ENCODE results near the gene HADHA.
A peak's percentile ranks its signal among the peaks of the same experiment; 100 is the strongest.

Gene HADHA

DNA sequence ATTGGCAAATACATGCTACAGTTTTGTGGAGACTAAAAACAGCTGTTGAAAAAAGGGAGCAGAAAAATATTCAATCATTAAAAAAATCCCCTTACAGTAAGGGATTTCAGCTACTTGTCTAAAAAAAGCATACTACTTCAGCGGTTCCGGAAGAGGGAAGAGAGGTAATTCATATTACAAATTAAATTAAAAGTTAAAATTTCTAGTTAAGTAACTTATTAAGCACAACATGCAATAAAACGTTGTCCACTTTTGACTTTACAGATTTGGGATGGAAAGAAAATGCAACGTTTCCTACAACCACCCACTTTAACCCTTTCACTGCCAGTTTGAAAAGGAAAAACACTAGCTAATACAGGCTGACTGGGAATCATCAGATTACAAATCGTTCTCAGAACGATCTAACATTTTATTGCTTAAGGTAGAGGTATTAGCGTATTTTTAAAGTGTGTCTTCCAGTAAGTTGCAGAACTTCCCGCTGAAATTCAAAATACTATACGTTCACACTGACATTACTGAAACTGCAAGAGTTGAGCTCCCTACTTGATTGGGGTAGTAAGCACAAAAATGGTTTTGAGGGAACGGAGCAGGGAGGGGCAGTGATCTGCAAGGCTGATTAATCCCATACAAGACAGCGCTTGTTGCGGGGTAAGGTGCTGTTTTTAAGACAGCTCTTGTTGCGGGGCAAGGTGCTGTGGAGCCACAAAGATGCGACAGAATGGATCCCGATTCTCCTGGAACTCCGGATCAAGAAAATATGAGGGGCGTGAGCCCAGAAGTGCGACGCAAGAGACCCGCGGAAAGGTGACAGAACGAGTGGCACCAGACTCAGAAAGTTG is 743 bp downstream of the HADHA start:
- DNase-seq, result peak; percentile 23

GRCh38 chr2:26241928-26242436 is 2.5 kb downstream of the HADHA start:
- DNase-seq, result no peak

DNA sequence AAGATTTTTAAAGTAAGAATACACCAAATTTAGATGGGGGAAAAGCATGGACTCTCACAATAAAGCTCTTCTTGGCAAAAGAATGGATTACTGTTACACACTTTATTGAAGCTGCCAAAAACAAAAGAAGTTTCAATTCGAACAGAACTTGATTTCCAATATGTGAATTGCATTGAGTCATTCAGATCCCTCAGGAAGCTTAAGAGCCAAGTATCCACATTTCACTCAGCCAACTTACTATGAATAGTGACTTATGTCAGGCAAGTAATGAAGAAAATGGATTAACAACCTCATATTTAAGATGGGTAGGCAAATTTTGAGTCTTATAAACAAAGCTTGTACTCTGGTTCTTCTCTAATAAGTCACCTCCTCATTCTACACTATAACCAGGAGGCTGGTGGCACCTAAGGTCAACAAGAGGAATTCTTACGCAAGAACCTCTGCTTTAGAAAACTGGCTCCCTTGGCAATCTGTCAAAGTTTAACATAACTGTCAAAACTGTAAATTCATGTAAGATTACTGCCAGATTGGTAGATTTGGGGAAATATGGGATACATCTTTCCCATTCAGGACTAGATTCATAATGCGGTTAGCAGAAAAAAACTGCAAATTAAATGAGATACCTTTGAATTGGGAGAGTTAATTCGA is 6.0 kb downstream of the HADHA start:
- DNase-seq, result no peak

- no peak for DNase-seq
Measured at GRCh38 chr2:26237868-26238267, 6.6 kb downstream of the HADHA start.

- no peak for DNase-seq
Measured at GRCh38 chr2:26235089-26235488, 9.3 kb downstream of the HADHA start.

- DNase-seq, result no peak
Measured at GRCh38 chr2:26230806-26231205, 13.6 kb downstream of the HADHA start.

GRCh38 chr2:26229595-26229994 is 14.8 kb downstream of the HADHA start:
- no peak for DNase-seq

DNA sequence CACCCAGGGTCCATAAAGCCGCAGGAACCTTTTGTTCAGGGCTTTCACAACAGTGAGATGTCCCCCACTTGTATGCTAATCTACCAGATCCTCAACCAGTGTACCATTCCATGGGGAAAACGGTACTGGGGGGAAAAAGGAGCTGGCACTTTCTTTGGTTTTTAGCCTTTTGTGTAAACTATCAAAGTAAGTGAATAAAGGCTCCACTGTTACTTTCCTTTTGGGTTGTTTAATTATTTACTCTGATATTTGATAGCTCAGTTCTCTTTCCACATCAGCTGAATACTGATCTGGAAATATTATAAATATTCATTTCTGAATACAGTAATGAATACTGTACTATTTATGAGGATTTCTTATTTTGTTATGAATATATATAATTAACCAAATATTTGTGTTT is 20.3 kb downstream of the HADHA start:
- DNase-seq, result no peak

GRCh38 chr2:26223018-26223417 is 21.4 kb downstream of the HADHA start:
- DNase-seq, result no peak

GRCh38 chr2:26217720-26218119 is 26.7 kb downstream of the HADHA start:
- DNase-seq, result no peak

DNA sequence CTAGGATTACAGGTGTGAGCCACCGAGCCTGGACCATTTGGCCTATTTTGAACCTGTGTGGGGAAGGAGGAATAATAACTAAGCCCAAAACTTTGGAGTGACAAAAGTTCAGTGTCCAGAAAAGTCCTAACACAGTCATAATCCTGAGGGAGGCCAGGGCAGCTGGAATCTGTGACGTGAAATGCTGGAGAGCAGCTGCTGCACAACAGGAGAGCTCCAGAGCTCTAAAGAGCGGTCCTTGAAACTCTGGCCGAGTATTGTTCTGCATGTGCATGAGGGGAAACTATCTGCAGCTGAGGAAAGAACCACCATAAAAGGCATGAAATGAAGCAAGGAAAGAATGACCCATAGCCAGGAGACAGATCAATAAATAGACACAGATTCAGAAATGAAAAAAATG is 27.8 kb downstream of the HADHA start:
- DNase-seq, result no peak

DNA sequence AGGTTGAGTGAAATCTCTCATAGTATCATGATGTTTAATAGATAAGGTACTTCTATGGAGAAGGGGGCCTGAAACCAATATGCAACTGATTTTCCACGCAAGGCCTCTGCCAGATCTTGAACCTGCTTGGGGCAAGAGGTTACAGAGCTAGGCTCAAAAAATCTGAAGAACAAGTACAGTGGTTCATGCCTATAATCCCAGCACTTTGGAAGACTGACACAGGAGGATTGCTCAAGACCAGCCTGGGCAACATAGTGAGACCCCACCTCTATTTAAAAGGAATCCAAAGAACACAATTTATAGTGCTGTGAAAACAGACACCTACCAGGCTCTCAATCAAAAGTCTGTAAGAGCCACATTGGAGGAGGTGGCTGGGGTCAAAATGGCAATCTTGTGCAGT is 28.6 kb downstream of the HADHA start:
- no peak for DNase-seq

GRCh38 chr2:26214759-26215158 is 29.7 kb downstream of the HADHA start:
- no peak for DNase-seq

GRCh38 chr2:26212011-26212410 is 32.4 kb downstream of the HADHA start:
- DNase-seq, result no peak

- no peak for DNase-seq
Measured at GRCh38 chr2:26203906-26204305, 40.5 kb downstream of the HADHA start.

GRCh38 chr2:26202981-26203490 is 41.4 kb downstream of the HADHA start:
- no peak for DNase-seq

DNA sequence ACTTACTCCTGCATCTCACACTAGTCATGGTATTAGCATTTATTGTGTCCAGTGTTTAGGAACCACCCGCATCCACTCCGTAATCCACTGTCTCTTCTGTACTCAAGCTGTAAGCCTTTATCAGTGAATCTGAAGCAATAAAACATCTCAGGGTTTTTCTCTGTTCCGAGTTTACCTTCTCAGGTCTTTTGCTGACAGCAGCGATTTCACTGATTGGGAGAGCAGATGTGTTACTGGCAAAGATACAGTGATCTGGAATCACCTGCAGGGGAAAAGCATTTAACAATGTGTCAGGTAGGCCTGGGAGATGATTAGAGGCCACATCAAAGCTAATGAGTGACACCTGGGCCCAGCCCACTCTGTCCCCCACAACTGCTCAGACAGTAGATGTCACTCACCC is 46.9 kb downstream of the HADHA start:
- no peak for DNase-seq

DNA sequence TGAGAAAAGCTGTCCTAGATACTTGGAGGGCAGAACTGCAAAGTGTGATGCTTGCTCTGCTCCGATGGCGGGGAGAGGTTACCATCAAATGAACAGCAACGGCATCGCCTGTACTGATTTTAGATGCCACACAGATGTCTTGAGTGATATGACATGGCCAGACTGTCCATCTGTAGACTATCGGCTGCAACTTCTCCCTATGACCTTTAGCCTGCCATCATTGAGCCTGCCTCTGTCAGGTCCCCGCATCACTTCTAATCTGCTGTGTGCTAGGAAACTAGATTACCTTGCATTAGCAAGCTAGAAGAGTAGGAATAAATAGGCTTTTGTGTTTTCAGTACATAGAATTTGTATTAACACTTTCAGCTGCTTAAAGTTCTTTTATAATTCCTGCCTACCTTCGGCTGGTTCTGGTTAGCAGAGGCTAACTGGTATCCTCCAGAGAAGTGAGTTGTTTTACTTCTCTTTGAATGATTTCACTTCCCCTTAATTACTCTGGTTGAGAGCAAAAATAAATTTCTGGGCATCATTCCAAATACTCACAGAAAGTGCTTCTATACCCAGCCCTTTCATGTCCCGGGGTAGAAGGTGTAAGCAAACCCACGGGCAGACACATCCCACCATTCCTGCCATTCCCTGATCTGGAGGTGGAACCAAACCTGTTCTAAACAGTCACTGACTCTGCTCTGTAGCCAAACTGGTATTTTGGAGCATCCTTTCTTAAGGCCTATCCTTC is 47.6 kb downstream of the HADHA start:
- no peak for DNase-seq

GRCh38 chr2:26195040-26195984 is 49.1 kb downstream of the HADHA start:
- DNase-seq, result no peak

GRCh38 chr2:26193578-26194231 is 50.7 kb downstream of the HADHA start:
- no peak for DNase-seq

DNA sequence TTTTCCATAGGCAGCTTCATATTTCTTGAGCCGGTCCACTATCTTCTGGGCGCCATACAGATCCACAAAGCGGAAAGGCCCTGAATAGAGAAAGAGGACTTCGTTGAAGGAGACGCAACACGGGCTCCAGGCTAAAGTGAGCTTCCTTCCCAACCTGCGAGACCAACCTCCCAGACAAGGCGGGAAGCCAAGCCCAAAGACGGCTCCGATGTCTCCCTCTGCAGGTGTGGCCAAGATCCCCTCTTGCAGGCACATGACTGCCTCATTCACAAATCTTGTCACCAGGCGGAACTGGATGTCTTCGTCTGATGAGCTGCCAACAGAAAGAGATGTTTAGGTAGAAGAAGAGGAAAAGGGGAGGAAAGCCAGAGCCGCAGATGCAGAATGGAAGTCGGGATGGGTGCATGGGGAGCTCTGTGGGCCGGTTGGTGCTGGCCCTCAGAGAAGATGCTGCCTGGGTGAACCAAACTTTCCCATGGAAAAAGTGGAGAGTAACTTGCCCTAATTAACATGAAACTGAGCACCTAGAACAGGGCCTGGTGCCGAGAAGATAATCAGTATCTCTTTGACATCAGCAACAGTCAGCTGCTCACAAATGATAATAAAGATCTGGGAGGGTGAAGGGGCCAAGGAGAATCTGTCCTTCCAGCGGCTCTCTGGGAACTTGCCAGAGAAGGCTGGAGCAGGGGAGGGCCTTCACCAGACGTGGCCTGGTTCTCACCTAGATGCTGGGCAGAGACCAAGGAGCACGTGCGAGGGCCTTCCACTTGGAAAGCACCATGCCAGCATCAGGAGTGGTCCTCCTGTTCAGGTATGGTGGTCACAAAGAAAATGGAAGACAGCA is 52.9 kb downstream of the HADHA start:
- DNase-seq, result no peak

Measured in activated CD4-positive, alpha-beta T cell treated with anti-CD3 and anti-CD28 coated beads, Interleukin-2, amount 50 U/mL, for 16 hours (primary cell).